Gastrocnemius medialis (tissue), 4 donors: ENCODE data around the gene CDC37L1. TPM values are rescaled to one million over a fixed set of nuclear protein-coding genes. Genes with fewer than 3 reads are reported as not detected.

Experiments used
- ATAC-seq, 2 donors: fragments of 150-250 bp; one replicate each; pipeline ENCODE4 v1.9.1; 2016
- DNase-seq, 2 donors: peaks; one replicate each; pipeline ENCODE4 v3.0.0-alpha.2; 2019
- H3K27ac ChIP-seq, 4 donors: fragments of 200-600 bp; sonication (generic); 1 replicate in 1 of 4; 2 replicates in 3 of 4; pipeline ENCODE4 v1.5.1; 2016 to 2018; ENCODE audit warnings: mild to moderate bottlenecking in 2 of 4, moderate library complexity in 1 of 4
- H3K27me3 ChIP-seq, 3 donors: fragments of 200-600 bp; sonication (generic) in 2 of 3; 1 replicate in 1 of 3; 2 replicates in 2 of 3; pipeline versions ENCODE4 v1.5.1 to v1.6.0; 2016 to 2019; ENCODE audit warnings: mild to moderate bottlenecking in 1 of 3, moderate library complexity in 1 of 3
- H3K36me3 ChIP-seq, 2 donors: fragments of 200-600 bp; sonication (generic) in 1 of 2; one replicate each; pipeline ENCODE4 v1.5.1; 2017 to 2018
- H3K4me1 ChIP-seq, 2 donors: fragments of 200-600 bp; sonication (generic) in 1 of 2; one replicate each; pipeline ENCODE4 v1.5.1; 2016 to 2017; ENCODE audit warnings: mild to moderate bottlenecking in 2 of 2
- H3K4me3 ChIP-seq, 4 donors: fragments of 200-600 bp; sonication (generic) in 3 of 4; 1 replicate in 1 of 4; 2 replicates in 3 of 4; pipeline ENCODE4 v1.5.1; 2016 to 2019; ENCODE audit warnings: mild to moderate bottlenecking in 2 of 4
- H3K9me3 ChIP-seq, 3 donors: fragments of 200-600 bp; sonication (generic) in 2 of 3; 1 replicate in 1 of 3; 2 replicates in 2 of 3; pipeline ENCODE4 v1.5.1; 2016 to 2019
- CTCF ChIP-seq, 5 experiments: fragments of 450-650 bp in 3 of 5; fragments of 200-600 bp in 2 of 5; sonication (generic) in 2 of 5; IDR thresholded peaks in 4 of 5; conservative IDR thresholded peaks in 1 of 5; 1 replicate in 4 of 5; 2 replicates in 1 of 5; pipeline ENCODE4 v1.5.1; 2016 to 2019; ENCODE audit warnings: antibody characterized with exemption in 5 of 5, mild to moderate bottlenecking in 3 of 5, moderate library complexity in 3 of 5
- POLR2A ChIP-seq, 2 donors: fragments of 450-650 bp; IDR thresholded peaks; one replicate each; pipeline ENCODE4 v1.6.1; 2017; ENCODE audit warnings: antibody characterized with exemption in 2 of 2, mild to moderate bottlenecking in 2 of 2, moderate library complexity in 2 of 2
- in situ Hi-C, 4 donors: fragments of 200-750 bp; cut with MboI; loops; one replicate each; pipeline versions ENCODE4 v1.15.0 to v1.8.0; 2017; ENCODE audit warnings: low sequenced_read_pairs in 4 of 4
- intact Hi-C: fragments of 100-400 bp; cut with DNase I; formaldehyde crosslinking; loops from one replicate; pipeline ENCODE4 v1.15.1; 2023; ENCODE audit warnings: low total_unique reads
- total RNA-seq, 4 donors: library from RNA; depleted of rRNA; stranded (reverse); fragments of >200 nt; gene quantifications; one replicate each; pipeline versions ENCODE4 v1.1.0 to v1.2.3, GENCODE V29; 2016

Gene CDC37L1
- total RNA-seq, 4 donors from 2014 or later = 91.1 to 157 (median 131) TPM

- intact Hi-C loops = no loop called here
- Histone ChIP-seq H3K36me3 (peaks cover 0 to 5% of the 10 kb centered on the region in 2 donors), H3K4me1 (peaks cover 0 to 5% of the 10 kb centered on the region in 2 donors), H3K27me3 (no peaks in the 10 kb centered on the region), H3K9me3 (no peaks in the 10 kb centered on the region), H3K4me3 (no peak overlapping the region), H3K27ac (no peak overlapping the region)
- TF ChIP-seq CTCF (IDR thresholded peaks at IDR 0.05 in 4 of 5, conservative IDR thresholded peaks at IDR 0.05 in 1 of 5) = no peak
- TF ChIP-seq POLR2A (IDR thresholded peaks at IDR 0.05) = no peak
- ATAC-seq (no peak), DNase-seq (no peak)
- in situ Hi-C loops = no loop called here
Measured at GRCh38 chr9:4727593-4727992, 48.2 kb downstream of the CDC37L1 start.

- Histone ChIP-seq H3K4me1 (peaks cover 7 to 18% of the 10 kb centered on the region in 2 donors), H3K9me3 (no peaks in the 10 kb centered on the region), H3K36me3 (no peaks in the 10 kb centered on the region), H3K27me3 (no peaks in the 10 kb centered on the region), H3K27ac (no peak overlapping the region), H3K4me3 (no peak overlapping the region)
- intact Hi-C loops (no loop called here), in situ Hi-C loops (loop anchor here in 1 of 4 donors (10.0 kb wide), 1 partner anchor 48 kb away; no protein-coding TSS in a partner anchor)
- ATAC-seq = no peak
- no peak for TF ChIP-seq POLR2A (IDR thresholded peaks at IDR 0.05)
- TF ChIP-seq CTCF (IDR thresholded peaks at IDR 0.05 in 4 of 5, conservative IDR thresholded peaks at IDR 0.05 in 1 of 5) = no peak
- DNase-seq = no peak
Measured at GRCh38 chr9:4732890-4733289, 53.5 kb downstream of the CDC37L1 start.

- ATAC-seq = no peak
- no peak for TF ChIP-seq POLR2A (IDR thresholded peaks at IDR 0.05)
- TF ChIP-seq CTCF (IDR thresholded peaks at IDR 0.05 in 4 of 5, conservative IDR thresholded peaks at IDR 0.05 in 1 of 5) = no peak
- intact Hi-C loops = no loop called here
Measured at GRCh38 chr9:4734150-4734549, 54.8 kb downstream of the CDC37L1 start.

GRCh38 chr9:4738866-4739586 lies 59.7 kb downstream of the CDC37L1 start:
- peaks cover 21 to 25% of the 10 kb centered on the region in 2 donors for H3K4me1 ChIP-seq

More at GRCh38 chr9:4734150-4734549, 54.8 kb downstream of the CDC37L1 start:
- DNase-seq = no peak
- in situ Hi-C loops = loop anchor here in 1 of 4 donors (10.0 kb wide), 1 partner anchor 49 kb away; no protein-coding TSS in a partner anchor
- Histone ChIP-seq H3K27ac (no peak overlapping the region), H3K4me3 (no peak overlapping the region), H3K36me3 (no peaks in the 10 kb centered on the region), H3K4me1 (peaks cover 13 to 23% of the 10 kb centered on the region in 2 donors), H3K27me3 (no peaks in the 10 kb centered on the region), H3K9me3 (no peaks in the 10 kb centered on the region)

More at GRCh38 chr9:4738866-4739586, 59.7 kb downstream of the CDC37L1 start:
- Histone ChIP-seq H3K9me3 (no peaks in the 10 kb centered on the region), H3K27ac (peak overlapping the region; percentile 87 to 95 (median 92)), H3K36me3 (no peaks in the 10 kb centered on the region), H3K27me3 (no peaks in the 10 kb centered on the region), H3K4me3 (peak overlapping the region; percentile 83 to 89 (median 86))
- peak in 1 of 2 donors; percentile 7 for ATAC-seq
- intact Hi-C loops = no loop called here
- DNase-seq = no peak
- TF ChIP-seq CTCF (IDR thresholded peaks at IDR 0.05 in 4 of 5, conservative IDR thresholded peaks at IDR 0.05 in 1 of 5) (no peak), POLR2A (IDR thresholded peaks at IDR 0.05) (no peak)
- in situ Hi-C loops = loop anchor here in 1 of 4 donors (10.0 kb wide), 1 partner anchor 54 kb away; no protein-coding TSS in a partner anchor
